Suprapubic skin (tissue), 3 donors: Measurements from ENCODE around the gene IL4I1.

Experiments
- POLR2A ChIP-seq, 2 donors: fragments of 450-650 bp; IDR thresholded peaks; one replicate each; pipeline ENCODE4 v1.6.1; 2017; ENCODE audit warnings: antibody characterized with exemption in 2 of 2, mild to moderate bottlenecking in 2 of 2, moderate library complexity in 2 of 2
- TF ChIP-seq, protein P1 (sequence below), 2 donors: fragments of 200-600 bp in 1 of 2; fragments of 450-650 bp in 1 of 2; sonication (generic) in 1 of 2; IDR thresholded peaks; one replicate each; pipeline ENCODE4 v1.5.1; 2016 to 2019; ENCODE audit warnings: antibody characterized with exemption in 2 of 2, mild to moderate bottlenecking in 1 of 2, moderate library complexity in 1 of 2

- TF ChIP-seq, protein P1, sequence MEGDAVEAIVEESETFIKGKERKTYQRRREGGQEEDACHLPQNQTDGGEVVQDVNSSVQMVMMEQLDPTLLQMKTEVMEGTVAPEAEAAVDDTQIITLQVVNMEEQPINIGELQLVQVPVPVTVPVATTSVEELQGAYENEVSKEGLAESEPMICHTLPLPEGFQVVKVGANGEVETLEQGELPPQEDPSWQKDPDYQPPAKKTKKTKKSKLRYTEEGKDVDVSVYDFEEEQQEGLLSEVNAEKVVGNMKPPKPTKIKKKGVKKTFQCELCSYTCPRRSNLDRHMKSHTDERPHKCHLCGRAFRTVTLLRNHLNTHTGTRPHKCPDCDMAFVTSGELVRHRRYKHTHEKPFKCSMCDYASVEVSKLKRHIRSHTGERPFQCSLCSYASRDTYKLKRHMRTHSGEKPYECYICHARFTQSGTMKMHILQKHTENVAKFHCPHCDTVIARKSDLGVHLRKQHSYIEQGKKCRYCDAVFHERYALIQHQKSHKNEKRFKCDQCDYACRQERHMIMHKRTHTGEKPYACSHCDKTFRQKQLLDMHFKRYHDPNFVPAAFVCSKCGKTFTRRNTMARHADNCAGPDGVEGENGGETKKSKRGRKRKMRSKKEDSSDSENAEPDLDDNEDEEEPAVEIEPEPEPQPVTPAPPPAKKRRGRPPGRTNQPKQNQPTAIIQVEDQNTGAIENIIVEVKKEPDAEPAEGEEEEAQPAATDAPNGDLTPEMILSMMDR (IDR thresholded peaks at IDR 0.05): no peak
- TF ChIP-seq POLR2A (IDR thresholded peaks at IDR 0.05): no peak
Observed at GRCh38 chr19:49857838-49858087, 38.9 kb downstream of the IL4I1 start.
